GM10266 (cell line): ENCODE measurements around the gene MYO7B.
"Not testable (repeated sequence)": the region's sequence is repeated elsewhere in the genome, so short reads cannot be mapped to it uniquely, and the experiment has no call there.

Experiments used
- DNase-seq: peaks from one replicate; pipeline ENCODE4 v3.0.0; 2012; ENCODE audit errors: extremely low spot score
- CTCF ChIP-seq: IDR thresholded peaks from 2 replicates; pipeline ENCODE4 v1.5.1; 2012; ENCODE audit warnings: mild to moderate bottlenecking, low read depth; ENCODE audit not compliant: control insufficient read depth, insufficient read depth; ENCODE audit errors: missing control alignments

Gene MYO7B

GRCh38 chr2:127568128-127568527 lies 32.6 kb downstream of the MYO7B start:
- no peak for DNase-seq
- TF ChIP-seq CTCF, result no peak

- TF ChIP-seq CTCF, result no peak
- DNase-seq, result no peak
These were observed 34.2 kb downstream of the MYO7B start for GRCh38 chr2:127569666-127570065.

GRCh38 chr2:127570282-127571250 lies 35.1 kb downstream of the MYO7B start:
- DNase-seq, result no peak
- no peak for TF ChIP-seq CTCF

- DNase-seq, result not testable (repeated sequence)
These were observed 36.9 kb downstream of the MYO7B start for GRCh38 chr2:127572352-127572751.

- DNase-seq, result no peak
- no peak for TF ChIP-seq CTCF
These were observed 37.4 kb downstream of the MYO7B start for GRCh38 chr2:127572841-127573240.

- DNase-seq, result no peak
- TF ChIP-seq CTCF, result no peak
These were observed 37.8 kb downstream of the MYO7B start for GRCh38 chr2:127573298-127573697.

GRCh38 chr2:127573771-127574170 lies 38.3 kb downstream of the MYO7B start:
- no peak for DNase-seq
- no peak for TF ChIP-seq CTCF

GRCh38 chr2:127574656-127575055 lies 39.2 kb downstream of the MYO7B start:
- no peak for DNase-seq
- TF ChIP-seq CTCF, result no peak
